MM.1S (cell line): ENCODE measurements around the gene CHTF8.

Experiments
- CTCF ChIP-seq: fragments of 300-600 bp; sonication (generic); IDR thresholded peaks from 2 replicates; pipeline ENCODE4 v1.5.1; 2016; ENCODE audit warnings: antibody characterized with exemption, low read length, mixed read lengths
- EZH2 ChIP-seq: fragments of 300-600 bp; sonication (generic); optimal IDR thresholded peaks from 2 replicates; pipeline ENCODE3; 2017; ENCODE audit warnings: low read depth, mild to moderate bottlenecking, antibody characterized with exemption, low read length, mixed read lengths

GRCh38 chr16:69105501-69106361, 26.7 kb downstream of the CHTF8 start, which contains the start of gene HAS3:
- TF ChIP-seq CTCF, result peak; percentile 37
- TF ChIP-seq EZH2, result no peak
